HCT116 (cell line): ENCODE results near the gene LY9. TPM values are rescaled to one million over a fixed set of nuclear protein-coding genes. Genes with fewer than 3 reads are reported as not detected.

Source experiments
- ATAC-seq: fragments of 200-7000 bp; cut with Tn5 transposase; 2 replicates; pipeline ENCODE4 v1.9.1; 2020; ENCODE audit warnings: mild to moderate bottlenecking, moderate library complexity
- BruUV-seq: library from RNA; stranded (reverse); fragments of 400-500 nt; replicated peaks from 2 replicates; lab custom pipeline; 2021; lab: Mats Ljungman, UMichigan
- CTCF ChIA-PET: fragments of 300-600 bp; sonication (Branson Sonifier 250); formaldehyde crosslinking; loops from one replicate; lab custom pipeline; 2021; ENCODE audit warnings: antibody characterized with exemption; lab: Charles Lee
- POLR2A ChIA-PET: fragments of 300-600, 350-600 bp; sonication (Branson Sonifier 250); formaldehyde crosslinking; loops from one replicate; lab custom pipeline; 2021; ENCODE audit warnings: antibody characterized with exemption; lab: Charles Lee
- RAD21 ChIA-PET, 2 experiments: fragments of 300-600 bp; sonication (Branson Sonifier 250); formaldehyde crosslinking; loops; one replicate each; lab custom pipeline; 2023; ENCODE audit warnings: low total read pairs in 2 of 2; ENCODE audit not compliant: uncharacterized antibody in 2 of 2, unreplicated experiment in 2 of 2, low non-redundant PET in 1 of 2; lab: Charles Lee
- DNase-seq: peaks from one replicate; pipeline ENCODE4 v3.0.0-alpha.2; 2010; ENCODE audit warnings: low read depth, low spot score
- H2AFZ ChIP-seq: fragments of 200-600 bp; shearing (Covaris generic), sonication (generic); 2 replicates; pipeline ENCODE4 v1.6.1; 2017; ENCODE audit warnings: low read depth, mixed run types, mixed read lengths, antibody characterized with exemption, low read length; ENCODE audit not compliant: poor library complexity, severe bottlenecking
- H3K27ac ChIP-seq: 2 replicates; pipeline ENCODE4 v1.5.1; 2012; ENCODE audit warnings: low read depth, low read length
- H3K27me3 ChIP-seq: fragments of 200-600 bp; sonication (generic); 2 replicates; pipeline ENCODE4 v1.6.1; 2016; ENCODE audit warnings: mixed run types, low read length, mixed read lengths; ENCODE audit not compliant: insufficient read depth
- H3K36me3 ChIP-seq, 2 experiments: fragments of 200-500 bp in 1 of 2; fragments of 200-600 bp in 1 of 2; sonication (Bioruptor generic) in 1 of 2; sonication (generic) in 1 of 2; 2 replicates each; pipeline versions ENCODE4 v1.5.1 to v1.6.1; 2014 to 2016; ENCODE audit warnings: low read length in 2 of 2, inconsistent platforms in 1 of 2, mixed read lengths in 1 of 2, mixed run types in 1 of 2; ENCODE audit not compliant: insufficient read depth in 2 of 2, control insufficient read depth in 1 of 2
- H3K4me1 ChIP-seq, 2 experiments: fragments of 200-600 bp in 1 of 2; sonication (generic) in 1 of 2; 2 replicates each; pipeline versions ENCODE4 v1.5.1 to v1.6.1; 2012 to 2017; ENCODE audit warnings: low read length in 2 of 2, inconsistent platforms in 1 of 2, mild to moderate bottlenecking in 1 of 2, mixed read lengths in 1 of 2, mixed run types in 1 of 2, moderate library complexity in 1 of 2; ENCODE audit not compliant: insufficient read depth in 2 of 2, control insufficient read depth in 1 of 2
- H3K4me2 ChIP-seq: fragments of 200-600 bp; sonication (generic); 2 replicates; pipeline ENCODE4 v1.6.1; 2017; ENCODE audit warnings: mixed run types, low read length, mixed read lengths
- H3K4me3 ChIP-seq, 2 experiments: fragments of 200-600 bp in 1 of 2; sonication (generic) in 1 of 2; replicated peaks in 1 of 2; 2 replicates each; pipeline ENCODE4 v1.5.1; 2011 to 2016; ENCODE audit warnings: low read length in 2 of 2, control low read depth in 1 of 2, low read depth in 1 of 2, mild to moderate bottlenecking in 1 of 2, mixed read lengths in 1 of 2, mixed run types in 1 of 2
- H3K79me2 ChIP-seq: fragments of 200-600 bp; sonication (generic); 2 replicates; pipeline ENCODE4 v1.6.1; 2017; ENCODE audit warnings: mild to moderate bottlenecking, mixed run types, low read length, moderate library complexity, mixed read lengths; ENCODE audit not compliant: insufficient read depth
- H3K9ac ChIP-seq: fragments of 200-600 bp; sonication (generic); 2 replicates; pipeline ENCODE4 v1.6.1; 2016; ENCODE audit warnings: low read length, mixed read lengths
- H3K9me2 ChIP-seq: fragments of 200-600 bp; sonication (generic), shearing (Covaris generic); 2 replicates; pipeline ENCODE4 v1.6.1; 2017; ENCODE audit warnings: mixed run types, mild to moderate bottlenecking, moderate library complexity; ENCODE audit not compliant: insufficient read depth
- H3K9me3 ChIP-seq, 2 experiments: fragments of 200-500 bp in 1 of 2; fragments of 200-600 bp in 1 of 2; sonication (Bioruptor generic) in 1 of 2; sonication (generic) in 1 of 2; 2 replicates each; pipeline ENCODE4 v1.6.1; 2014 to 2017; ENCODE audit warnings: low read length in 2 of 2, mixed read lengths in 2 of 2, inconsistent platforms in 1 of 2, low read depth in 1 of 2, mild to moderate bottlenecking in 1 of 2, mixed run types in 1 of 2, moderate library complexity in 1 of 2; ENCODE audit not compliant: control insufficient read depth in 1 of 2, insufficient read depth in 1 of 2
- H4K20me1 ChIP-seq: fragments of 200-600 bp; sonication (generic), shearing (Covaris generic); 2 replicates; pipeline ENCODE4 v1.6.1; 2017; ENCODE audit warnings: mixed run types, mild to moderate bottlenecking, moderate library complexity; ENCODE audit not compliant: insufficient read depth
- EGR1 ChIP-seq: IDR thresholded peaks from 2 replicates; pipeline ENCODE4 v1.6.1; 2012; ENCODE audit warnings: low read depth
- ELF1 ChIP-seq: IDR thresholded peaks from 2 replicates; pipeline ENCODE4 v1.6.1; 2012; ENCODE audit warnings: low read depth, borderline replicate concordance
- EZH2 ChIP-seq: fragments of 200-600 bp; sonication (generic); IDR thresholded peaks from 2 replicates; pipeline ENCODE4 v1.6.1; 2017; ENCODE audit warnings: antibody characterized with exemption, mixed run types
- FOSL1 ChIP-seq: IDR thresholded peaks from 2 replicates; pipeline ENCODE4 v1.6.1; 2012; ENCODE audit warnings: low read depth
- JUND ChIP-seq: IDR thresholded peaks from 2 replicates; pipeline ENCODE4 v1.6.1; 2012
- POLR2A ChIP-seq: IDR thresholded peaks from 2 replicates; pipeline ENCODE4 v1.7.0; 2011; ENCODE audit warnings: borderline replicate concordance; ENCODE audit not compliant: insufficient read depth, insufficient read length; ENCODE audit errors: extremely low read depth
- SIN3A ChIP-seq: IDR thresholded peaks from 2 replicates; pipeline ENCODE4 v1.6.1; 2012; ENCODE audit warnings: low read depth
- SRF ChIP-seq: IDR thresholded peaks from 2 replicates; pipeline ENCODE4 v1.6.1; 2012; ENCODE audit warnings: low read depth
- TCF7L2 ChIP-seq: IDR thresholded peaks from 2 replicates; pipeline ENCODE4 v1.7.0; 2011; ENCODE audit warnings: borderline replicate concordance, inconsistent platforms; ENCODE audit not compliant: insufficient read depth, insufficient read length; ENCODE audit errors: extremely low read depth
- ZFX ChIP-seq: fragments of 450-650 bp; IDR thresholded peaks from 2 replicates; pipeline ENCODE4 v1.6.1; 2017
- ZNF274 ChIP-seq: fragments of 200-500 bp; sonication (Bioruptor generic); IDR thresholded peaks from 2 replicates; pipeline ENCODE4 v1.6.1; 2014; ENCODE audit warnings: mild to moderate bottlenecking, low read depth, low read length, inconsistent platforms
- intact Hi-C: fragments of 100-400 bp; cut with micrococcal nuclease; formaldehyde crosslinking; loops from 2 replicates; pipeline ENCODE4 v1.10.0; 2022
- total RNA-seq: library from RNA; stranded (reverse); gene quantifications from one replicate; pipeline ENCODE4 v1.2.1, GENCODE V29; 2021; ENCODE audit not compliant: unreplicated experiment
- TF ChIP-seq, protein P1 (sequence below): IDR thresholded peaks from 2 replicates; pipeline ENCODE4 v1.6.1; 2011; ENCODE audit warnings: mild to moderate bottlenecking, low read length, moderate library complexity; ENCODE audit not compliant: insufficient replicate concordance; ENCODE audit errors: extremely low read depth
- TF ChIP-seq, protein P2 (sequence below): IDR thresholded peaks from 2 replicates; pipeline ENCODE4 v1.6.1; 2012; ENCODE audit warnings: low read depth

LY9 gene
- total RNA-seq, 1 experiment from 2014 or later = 0.22 TPM

DNA sequence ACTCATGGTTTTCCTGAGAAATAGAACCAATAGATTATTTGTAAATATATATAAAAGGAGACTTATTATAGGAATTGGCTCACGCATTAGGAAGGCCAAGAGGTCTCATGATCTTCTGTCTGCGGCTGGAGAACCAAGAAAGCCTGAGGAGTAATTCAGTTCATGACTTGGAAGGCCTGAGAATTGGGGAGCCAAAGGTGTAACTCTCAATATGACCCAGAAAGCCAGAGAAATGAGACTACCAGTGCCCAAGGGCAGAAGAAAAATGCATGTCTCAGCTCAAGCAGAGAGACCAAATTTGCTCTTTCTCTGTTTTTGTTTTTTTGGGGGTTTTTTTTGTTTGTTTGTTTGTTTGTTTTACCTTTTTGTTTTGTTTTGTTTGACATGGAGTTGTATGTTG is 37.5 kb upstream of the LY9 start:
- BruUV-seq = no TSS peak

More for the DNA sequence above, 37.5 kb upstream of the LY9 start:
- Histone ChIP-seq H3K4me1 (no peaks in the 10 kb centered on the region), H3K79me2 (no peaks in the 10 kb centered on the region), H3K9ac (no peak overlapping the region), H3K4me3 (no peak overlapping the region), H4K20me1 (no peaks in the 10 kb centered on the region), H3K27ac (no peak overlapping the region), H2AFZ (no peak overlapping the region), H3K9me2 (no peaks in the 10 kb centered on the region), H3K27me3 (no peaks in the 10 kb centered on the region), H3K36me3 (no peaks in the 10 kb centered on the region), H3K4me2 (no peak overlapping the region), H3K9me3 (no peaks in the 10 kb centered on the region)
- intact Hi-C loops = no loop called here
- CTCF ChIA-PET = interaction anchor here (1.6 kb wide), 1 partner anchor 10 kb away, joined by 4 read pairs; no protein-coding TSS in a partner anchor
- POLR2A ChIA-PET = no interaction called here
- RAD21 ChIA-PET = no interaction called here
- ATAC-seq (no peak), DNase-seq (no peak)
- TF ChIP-seq ZFX = no peak
- no peak for TF ChIP-seq EGR1
- no peak for TF ChIP-seq SRF
- TF ChIP-seq FOSL1 = no peak
- no peak for TF ChIP-seq TCF7L2
- no peak for TF ChIP-seq SIN3A
- TF ChIP-seq JUND = no peak
- TF ChIP-seq, protein P1, sequence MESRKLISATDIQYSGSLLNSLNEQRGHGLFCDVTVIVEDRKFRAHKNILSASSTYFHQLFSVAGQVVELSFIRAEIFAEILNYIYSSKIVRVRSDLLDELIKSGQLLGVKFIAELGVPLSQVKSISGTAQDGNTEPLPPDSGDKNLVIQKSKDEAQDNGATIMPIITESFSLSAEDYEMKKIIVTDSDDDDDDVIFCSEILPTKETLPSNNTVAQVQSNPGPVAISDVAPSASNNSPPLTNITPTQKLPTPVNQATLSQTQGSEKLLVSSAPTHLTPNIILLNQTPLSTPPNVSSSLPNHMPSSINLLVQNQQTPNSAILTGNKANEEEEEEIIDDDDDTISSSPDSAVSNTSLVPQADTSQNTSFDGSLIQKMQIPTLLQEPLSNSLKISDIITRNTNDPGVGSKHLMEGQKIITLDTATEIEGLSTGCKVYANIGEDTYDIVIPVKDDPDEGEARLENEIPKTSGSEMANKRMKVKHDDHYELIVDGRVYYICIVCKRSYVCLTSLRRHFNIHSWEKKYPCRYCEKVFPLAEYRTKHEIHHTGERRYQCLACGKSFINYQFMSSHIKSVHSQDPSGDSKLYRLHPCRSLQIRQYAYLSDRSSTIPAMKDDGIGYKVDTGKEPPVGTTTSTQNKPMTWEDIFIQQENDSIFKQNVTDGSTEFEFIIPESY = no peak
- TF ChIP-seq POLR2A = no peak
- TF ChIP-seq EZH2 = no peak
- TF ChIP-seq, protein P2, sequence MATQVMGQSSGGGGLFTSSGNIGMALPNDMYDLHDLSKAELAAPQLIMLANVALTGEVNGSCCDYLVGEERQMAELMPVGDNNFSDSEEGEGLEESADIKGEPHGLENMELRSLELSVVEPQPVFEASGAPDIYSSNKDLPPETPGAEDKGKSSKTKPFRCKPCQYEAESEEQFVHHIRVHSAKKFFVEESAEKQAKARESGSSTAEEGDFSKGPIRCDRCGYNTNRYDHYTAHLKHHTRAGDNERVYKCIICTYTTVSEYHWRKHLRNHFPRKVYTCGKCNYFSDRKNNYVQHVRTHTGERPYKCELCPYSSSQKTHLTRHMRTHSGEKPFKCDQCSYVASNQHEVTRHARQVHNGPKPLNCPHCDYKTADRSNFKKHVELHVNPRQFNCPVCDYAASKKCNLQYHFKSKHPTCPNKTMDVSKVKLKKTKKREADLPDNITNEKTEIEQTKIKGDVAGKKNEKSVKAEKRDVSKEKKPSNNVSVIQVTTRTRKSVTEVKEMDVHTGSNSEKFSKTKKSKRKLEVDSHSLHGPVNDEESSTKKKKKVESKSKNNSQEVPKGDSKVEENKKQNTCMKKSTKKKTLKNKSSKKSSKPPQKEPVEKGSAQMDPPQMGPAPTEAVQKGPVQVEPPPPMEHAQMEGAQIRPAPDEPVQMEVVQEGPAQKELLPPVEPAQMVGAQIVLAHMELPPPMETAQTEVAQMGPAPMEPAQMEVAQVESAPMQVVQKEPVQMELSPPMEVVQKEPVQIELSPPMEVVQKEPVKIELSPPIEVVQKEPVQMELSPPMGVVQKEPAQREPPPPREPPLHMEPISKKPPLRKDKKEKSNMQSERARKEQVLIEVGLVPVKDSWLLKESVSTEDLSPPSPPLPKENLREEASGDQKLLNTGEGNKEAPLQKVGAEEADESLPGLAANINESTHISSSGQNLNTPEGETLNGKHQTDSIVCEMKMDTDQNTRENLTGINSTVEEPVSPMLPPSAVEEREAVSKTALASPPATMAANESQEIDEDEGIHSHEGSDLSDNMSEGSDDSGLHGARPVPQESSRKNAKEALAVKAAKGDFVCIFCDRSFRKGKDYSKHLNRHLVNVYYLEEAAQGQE = no peak
- TF ChIP-seq ZNF274 = no peak
- TF ChIP-seq ELF1 = no peak
